Erythroblast (primary cell): ENCODE data around the gene KRTAP9-8.

Experiments used
- GATA1 ChIP-seq: IDR thresholded peaks from 2 replicates; pipeline ENCODE4 v1.6.1; 2011; ENCODE audit warnings: low read depth, mild to moderate bottlenecking, control low read depth, low read length, moderate library complexity
- POLR2A ChIP-seq: IDR thresholded peaks from 2 replicates; pipeline ENCODE4 v1.6.1; 2011; ENCODE audit warnings: mild to moderate bottlenecking, low read length

DNA sequence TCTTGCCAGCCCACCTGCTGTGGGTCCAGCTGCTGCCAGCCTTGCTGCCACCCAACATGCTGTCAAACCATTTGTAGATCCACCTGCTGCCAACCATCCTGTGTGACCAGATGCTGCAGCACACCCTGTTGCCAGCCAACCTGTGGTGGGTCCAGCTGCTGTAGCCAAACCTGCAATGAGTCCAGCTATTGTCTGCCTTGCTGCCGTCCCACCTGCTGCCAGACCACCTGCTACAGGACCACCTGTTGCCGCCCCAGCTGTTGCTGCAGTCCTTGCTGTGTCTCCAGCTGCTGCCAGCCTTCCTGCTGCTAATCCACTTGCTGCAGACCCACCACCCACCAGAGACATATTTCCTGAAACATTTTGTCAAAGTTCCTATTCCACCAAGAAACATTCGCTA is 47.5 kb upstream of the KRTAP9-8 start:
- TF ChIP-seq POLR2A (no peak), GATA1 (no peak)
